Ectodermal cell (in vitro differentiated cells): ENCODE measurements around the gene KIAA1671.

Experiments
- H3K27ac ChIP-seq: 2 replicates; pipeline ENCODE4 v1.7.0; 2013; ENCODE audit warnings: mild to moderate bottlenecking, low read depth, low read length; ENCODE audit not compliant: insufficient read depth, poor library complexity, severe bottlenecking
- H3K27me3 ChIP-seq: 2 replicates; pipeline ENCODE4 v1.7.0; 2013; ENCODE audit warnings: mild to moderate bottlenecking, low read length; ENCODE audit not compliant: insufficient read depth, control insufficient read depth, poor library complexity, severe bottlenecking
- H3K36me3 ChIP-seq: one replicate; pipeline ENCODE4 v1.7.0; 2013; ENCODE audit warnings: low read length; ENCODE audit not compliant: control insufficient read depth, insufficient read depth
- H3K4me1 ChIP-seq: one replicate; pipeline ENCODE4 v1.7.0; 2013; ENCODE audit warnings: low read length; ENCODE audit not compliant: control insufficient read depth, insufficient read depth
- H3K4me3 ChIP-seq: 2 replicates; pipeline ENCODE4 v1.7.0; 2013; ENCODE audit warnings: low read depth, low read length, control low read depth; ENCODE audit not compliant: insufficient read depth
- H3K9me3 ChIP-seq: 2 replicates; pipeline ENCODE4 v1.7.0; 2013; ENCODE audit warnings: mild to moderate bottlenecking, low read length, moderate library complexity; ENCODE audit not compliant: control insufficient read depth
- WGBS, 2 experiments: methylation state at CpG; one replicate each; pipeline ENCODE4 v1.1.7; 2013; ENCODE audit warnings: missing lambda C conversion rate in 2 of 2; 5-methylcytosine and 5-hydroxymethylcytosine counted together

KIAA1671 gene

GRCh38 chr22:24965822-24966626 is 13.5 kb downstream of the KIAA1671 start:
- H3K4me1 ChIP-seq: peaks cover 9% of the 10 kb centered on the region
- H3K36me3 ChIP-seq: no peaks in the 10 kb centered on the region
- H3K4me3 ChIP-seq: no peak overlapping the region
- no peak overlapping the region for H3K27ac ChIP-seq
- no peaks in the 10 kb centered on the region for H3K9me3 ChIP-seq
- no peaks in the 10 kb centered on the region for H3K27me3 ChIP-seq
- 78 to 83% methylated on average over 9 of the region's 9 CpGs for WGBS, 2 experiments

- Histone ChIP-seq H3K27ac (no peak overlapping the region), H3K9me3 (no peaks in the 10 kb centered on the region), H3K36me3 (no peaks in the 10 kb centered on the region), H3K4me3 (no peak overlapping the region), H3K27me3 (no peaks in the 10 kb centered on the region), H3K4me1 (peaks cover 9% of the 10 kb centered on the region)
- WGBS, 2 experiments: 84% methylated on average over 8 of the region's 8 CpGs
Measured at GRCh38 chr22:24968066-24968561, 15.6 kb downstream of the KIAA1671 start.

- no peaks in the 10 kb centered on the region for H3K9me3 ChIP-seq
- no peak overlapping the region for H3K4me3 ChIP-seq
- H3K27ac ChIP-seq: no peak overlapping the region
- H3K27me3 ChIP-seq: no peaks in the 10 kb centered on the region
- H3K36me3 ChIP-seq: no peaks in the 10 kb centered on the region
- peaks cover 9% of the 10 kb centered on the region for H3K4me1 ChIP-seq
- WGBS, 2 experiments: 63 to 70% methylated on average over 12 of the region's 12 CpGs
Measured at GRCh38 chr22:24969560-24970301, 17.2 kb downstream of the KIAA1671 start.

DNA sequence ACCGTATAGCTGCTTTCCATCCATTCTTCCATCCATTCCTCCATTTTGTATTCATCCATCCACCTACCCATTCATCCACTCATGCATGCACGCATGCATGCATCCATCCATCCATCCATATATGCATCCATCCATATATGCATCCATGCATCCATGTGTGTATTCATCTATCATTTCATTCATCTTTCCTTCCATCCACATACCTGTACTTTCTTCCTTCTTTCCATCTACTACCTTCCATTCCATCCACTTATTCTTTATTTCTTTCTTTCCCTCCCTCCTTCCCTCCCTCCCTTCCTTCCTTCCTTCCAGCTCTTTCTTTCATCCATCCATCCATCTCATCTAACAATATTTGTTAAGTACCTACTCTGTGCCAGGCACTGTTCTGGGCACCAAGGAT is 19.9 kb downstream of the KIAA1671 start:
- Histone ChIP-seq H3K4me1 (peaks cover 27% of the 10 kb centered on the region), H3K36me3 (no peaks in the 10 kb centered on the region), H3K27ac (no peak overlapping the region), H3K27me3 (no peaks in the 10 kb centered on the region), H3K9me3 (no peaks in the 10 kb centered on the region), H3K4me3 (no peak overlapping the region)
- 94 to 96% methylated on average over 2 of the region's 2 CpGs for WGBS, 2 experiments

DNA sequence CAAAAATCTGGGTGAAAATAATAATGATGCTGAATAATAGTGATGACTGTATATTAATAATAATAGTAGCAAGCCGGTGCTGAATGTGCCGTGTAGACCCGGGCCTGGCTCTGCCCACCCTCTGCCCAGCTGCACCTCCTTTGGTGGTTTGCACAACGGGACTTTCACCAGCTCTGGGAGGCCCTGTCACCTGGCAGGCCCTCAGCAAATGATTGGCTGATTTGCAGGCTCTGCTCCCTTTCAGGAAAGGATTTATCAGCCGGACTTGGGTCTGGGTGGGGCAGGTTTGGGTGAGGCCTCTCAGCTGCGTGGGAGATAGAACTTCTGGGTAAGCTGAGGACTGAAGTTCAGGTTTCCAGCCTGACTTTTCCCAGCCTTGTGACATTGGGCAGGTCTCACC is 21.4 kb downstream of the KIAA1671 start:
- 92 to 94% methylated on average over 6 of the region's 6 CpGs for WGBS, 2 experiments
- Histone ChIP-seq H3K27ac (no peak overlapping the region), H3K4me3 (no peak overlapping the region), H3K9me3 (no peaks in the 10 kb centered on the region), H3K27me3 (no peaks in the 10 kb centered on the region), H3K4me1 (peaks cover 32% of the 10 kb centered on the region), H3K36me3 (no peaks in the 10 kb centered on the region)

DNA sequence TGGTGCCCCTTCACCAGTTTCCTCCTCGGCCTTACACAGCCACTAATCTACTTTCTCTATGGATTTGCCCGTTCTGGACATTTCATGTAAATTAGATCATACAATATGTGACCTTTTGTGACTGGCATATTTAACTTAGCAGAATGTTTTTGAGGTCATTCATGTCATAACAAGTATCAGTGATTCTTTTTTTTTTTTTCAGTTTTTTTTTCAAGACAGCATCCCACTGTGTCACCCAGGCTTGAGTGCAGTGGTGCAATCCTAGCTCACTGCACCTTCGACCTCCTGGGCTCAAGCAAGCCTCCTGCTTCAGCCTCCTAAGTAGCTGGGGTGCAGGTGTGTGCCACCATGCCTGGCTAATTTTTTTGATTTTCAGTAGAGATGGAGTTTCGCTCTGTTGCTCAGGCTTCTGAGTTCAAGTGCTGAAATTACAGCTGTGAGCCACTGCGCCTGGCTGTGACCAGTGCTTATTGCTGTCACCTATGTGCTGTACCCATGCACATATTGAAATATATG is 22.7 kb downstream of the KIAA1671 start:
- 88 to 95% methylated on average over 5 of the region's 5 CpGs for WGBS, 2 experiments
- Histone ChIP-seq H3K4me3 (no peak overlapping the region), H3K27ac (no peak overlapping the region), H3K4me1 (peaks cover 24% of the 10 kb centered on the region), H3K36me3 (no peaks in the 10 kb centered on the region), H3K27me3 (no peaks in the 10 kb centered on the region), H3K9me3 (no peaks in the 10 kb centered on the region)

DNA sequence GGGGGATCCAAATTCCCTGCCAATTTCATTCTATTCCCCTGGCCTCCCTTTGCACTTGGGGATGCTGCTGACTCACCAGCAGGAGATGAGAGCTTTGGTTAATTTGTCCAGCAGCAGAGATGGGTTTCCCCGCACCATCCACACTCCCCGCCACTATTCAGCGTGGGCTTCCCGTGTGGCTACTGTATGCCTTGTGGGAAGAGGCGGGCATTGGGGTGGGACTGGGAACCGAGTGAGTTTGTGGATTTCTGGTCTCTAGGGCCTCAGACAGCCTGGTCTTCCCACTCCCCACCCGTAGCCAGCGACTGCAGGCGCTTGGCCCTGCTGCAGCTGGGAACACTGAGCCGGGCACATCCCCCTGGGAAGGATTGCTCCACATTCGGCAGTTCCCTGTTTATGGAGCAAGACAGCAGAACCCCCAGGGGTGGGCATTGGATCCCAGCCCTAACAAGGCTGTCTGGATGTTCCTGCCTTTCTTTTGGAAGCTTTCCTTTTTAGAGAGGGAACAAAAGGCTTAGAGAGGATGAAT is 23.4 kb downstream of the KIAA1671 start:
- Histone ChIP-seq H3K4me3 (no peak overlapping the region), H3K27me3 (no peaks in the 10 kb centered on the region), H3K27ac (no peak overlapping the region), H3K36me3 (no peaks in the 10 kb centered on the region), H3K9me3 (no peaks in the 10 kb centered on the region), H3K4me1 (peaks cover 24% of the 10 kb centered on the region)
- 53 to 55% methylated on average over 11 of the region's 11 CpGs for WGBS, 2 experiments

DNA sequence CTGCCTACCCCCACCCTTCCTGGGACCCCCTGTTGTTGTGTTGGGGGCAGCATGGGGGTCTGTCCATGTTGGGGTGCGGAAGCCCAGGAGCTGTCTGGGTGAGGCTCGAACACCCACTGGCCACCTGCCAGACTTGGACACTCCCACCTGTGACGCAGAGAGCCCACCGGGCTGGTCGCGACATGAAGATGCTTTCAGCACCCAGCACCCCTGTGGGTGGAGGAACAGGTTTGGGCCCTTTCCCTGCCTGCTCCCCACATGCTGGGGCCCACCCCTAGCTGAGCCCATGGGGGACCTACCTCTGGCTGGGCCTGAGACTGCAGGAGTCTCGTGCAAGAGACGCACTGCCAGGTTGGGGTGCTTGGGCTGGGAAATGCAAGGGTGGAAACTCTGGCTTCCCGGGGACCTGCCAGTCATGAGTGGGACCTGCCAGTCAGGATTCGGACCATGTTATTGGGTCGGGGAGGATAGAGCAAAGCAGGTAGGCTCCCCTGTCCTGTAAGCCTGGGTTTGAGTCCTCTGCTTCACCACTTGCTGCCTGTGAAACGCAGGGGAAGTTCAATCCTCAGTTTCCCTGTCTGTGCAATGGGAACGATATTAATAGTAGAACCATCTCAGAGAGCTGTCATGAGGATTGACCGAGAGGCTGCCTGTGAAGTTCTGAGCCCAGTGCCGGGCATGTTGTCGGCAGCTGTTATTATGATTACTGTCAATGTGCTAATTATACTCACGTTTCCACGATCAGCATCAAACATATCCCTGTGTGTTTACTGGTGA is 24.1 kb downstream of the KIAA1671 start:
- Histone ChIP-seq H3K27ac (peak overlapping the region; percentile 64), H3K9me3 (no peaks in the 10 kb centered on the region), H3K36me3 (no peaks in the 10 kb centered on the region), H3K27me3 (no peaks in the 10 kb centered on the region), H3K4me3 (no peak overlapping the region), H3K4me1 (peaks cover 24% of the 10 kb centered on the region)
- 91% methylated on average over 18 of the region's 18 CpGs for WGBS, 2 experiments

GRCh38 chr22:24977370-24978221 is 25.1 kb downstream of the KIAA1671 start:
- H3K4me3 ChIP-seq: no peak overlapping the region
- H3K4me1 ChIP-seq: peaks cover 24% of the 10 kb centered on the region
- peak overlapping the region; percentile 64 for H3K27ac ChIP-seq
- no peaks in the 10 kb centered on the region for H3K36me3 ChIP-seq
- H3K27me3 ChIP-seq: no peaks in the 10 kb centered on the region
- no peaks in the 10 kb centered on the region for H3K9me3 ChIP-seq
- 72 to 73% methylated on average over 12 of the region's 12 CpGs for WGBS, 2 experiments
